IMR-90 (cell line): ENCODE results near the gene TMEM143. TPM values are rescaled to one million over a fixed set of nuclear protein-coding genes. Genes with fewer than 3 reads are reported as not detected.
A peak's percentile ranks its signal among the peaks of the same experiment; 100 is the strongest.

ENCODE experiments used
- ATAC-seq: fragments of 200-7000 bp; cut with Tn5 transposase; 2 replicates; pipeline ENCODE4 v1.9.1; 2020; ENCODE audit warnings: low read depth, mild to moderate bottlenecking, moderate library complexity
- BruUV-seq: library from RNA; stranded (reverse); fragments of 400-500 nt; replicated peaks from 2 replicates; lab custom pipeline; 2021; lab: Mats Ljungman, UMichigan
- CTCF ChIA-PET: fragments of 300-600 bp; formaldehyde crosslinking; extraction: SDS; loops from one replicate; lab custom pipeline; 2021; ENCODE audit warnings: antibody characterized with exemption; lab: Yijun Ruan, JAX
- POLR2A ChIA-PET: fragments of 300-600 bp; sonication (Branson Sonifier 250); formaldehyde crosslinking; loops from one replicate; lab custom pipeline; 2022; ENCODE audit warnings: antibody characterized with exemption; ENCODE audit not compliant: unreplicated experiment; lab: Charles Lee
- DNase-seq: peaks from one replicate; pipeline ENCODE4 v3.0.0; 2013
- H2AFZ ChIP-seq: replicated peaks from 2 replicates; pipeline ENCODE3; 2013; ENCODE audit warnings: low read length, mild to moderate bottlenecking; ENCODE audit not compliant: poor library complexity
- H2AK5ac ChIP-seq: 2 replicates; pipeline ENCODE4 v1.6.1; 2013; ENCODE audit warnings: low read depth, low read length, inconsistent platforms
- H2AK9ac ChIP-seq: replicated peaks from 2 replicates; pipeline ENCODE3; 2013; ENCODE audit warnings: mild to moderate bottlenecking, low read depth, low read length, moderate library complexity; ENCODE audit not compliant: poor library complexity
- H2BK120ac ChIP-seq: 2 replicates; pipeline ENCODE4 v1.6.1; 2013; ENCODE audit warnings: low read depth, low read length, inconsistent platforms
- H2BK15ac ChIP-seq: 3 replicates; pipeline ENCODE4 v1.6.1; 2013; ENCODE audit warnings: low read depth, low read length, inconsistent platforms
- H2BK20ac ChIP-seq: 2 replicates; pipeline ENCODE4 v1.6.1; 2013; ENCODE audit warnings: low read depth, mild to moderate bottlenecking, inconsistent platforms, low read length, moderate library complexity
- H2BK5ac ChIP-seq: 2 replicates; pipeline ENCODE4 v1.6.1; 2013; ENCODE audit warnings: mild to moderate bottlenecking, low read depth, low read length, inconsistent platforms; ENCODE audit not compliant: poor library complexity, severe bottlenecking
- H3K14ac ChIP-seq: replicated peaks from 2 replicates; pipeline ENCODE4 v1.6.1; 2013; ENCODE audit warnings: low read depth, low read length, inconsistent platforms
- H3K18ac ChIP-seq: 2 replicates; pipeline ENCODE4 v1.6.1; 2013; ENCODE audit warnings: low read depth, low read length, control low read depth
- H3K23ac ChIP-seq: 2 replicates; pipeline ENCODE4 v1.6.1; 2013; ENCODE audit warnings: low read depth, low read length, inconsistent platforms
- H3K27ac ChIP-seq: 2 replicates; pipeline ENCODE4 v1.5.1; 2013; ENCODE audit warnings: mild to moderate bottlenecking, control low read depth, low read length; ENCODE audit not compliant: insufficient read depth
- H3K27me3 ChIP-seq: 2 replicates; pipeline ENCODE4 v1.6.1; 2013; ENCODE audit warnings: low read length; ENCODE audit not compliant: control insufficient read depth, insufficient read depth
- H3K36me3 ChIP-seq: 2 replicates; pipeline ENCODE4 v1.6.1; 2013; ENCODE audit warnings: low read length, mixed read lengths; ENCODE audit not compliant: control insufficient read depth, insufficient read depth
- H3K4ac ChIP-seq: 2 replicates; pipeline ENCODE4 v1.6.1; 2013; ENCODE audit warnings: low read depth, low read length, inconsistent platforms
- H3K4me1 ChIP-seq: 2 replicates; pipeline ENCODE4 v1.6.1; 2013; ENCODE audit warnings: low read length, mixed read lengths; ENCODE audit not compliant: control insufficient read depth, insufficient read depth
- H3K4me2 ChIP-seq: 2 replicates; pipeline ENCODE4 v1.6.1; 2013; ENCODE audit warnings: low read depth, mild to moderate bottlenecking, control low read depth, low read length, moderate library complexity
- H3K4me3 ChIP-seq: 2 replicates; pipeline ENCODE4 v1.5.1; 2013; ENCODE audit warnings: low read depth, mild to moderate bottlenecking, control low read depth, low read length, moderate library complexity; ENCODE audit not compliant: insufficient read depth
- H3K56ac ChIP-seq: 2 replicates; pipeline ENCODE4 v1.6.1; 2013; ENCODE audit warnings: low read length, inconsistent platforms; ENCODE audit not compliant: insufficient read depth; ENCODE audit errors: extremely low read depth
- H3K79me1 ChIP-seq, 2 experiments: 2 replicates each; pipeline ENCODE4 v1.6.1; 2013; ENCODE audit warnings: low read length in 2 of 2, inconsistent platforms in 1 of 2, low read depth in 1 of 2
- H3K9ac ChIP-seq: 2 replicates; pipeline ENCODE4 v1.6.1; 2013; ENCODE audit warnings: low read depth, low read length, control low read depth
- H3K9me1 ChIP-seq: 2 replicates; pipeline ENCODE4 v1.6.1; 2013; ENCODE audit warnings: low read length, inconsistent platforms; ENCODE audit not compliant: insufficient read depth
- H3K9me3 ChIP-seq: 2 replicates; pipeline ENCODE4 v1.6.1; 2013; ENCODE audit warnings: low read length; ENCODE audit not compliant: control insufficient read depth, insufficient read depth
- H4K20me1 ChIP-seq: 2 replicates; pipeline ENCODE4 v1.6.1; 2013; ENCODE audit warnings: low read length, inconsistent platforms; ENCODE audit not compliant: insufficient read depth
- H4K5ac ChIP-seq: 2 replicates; pipeline ENCODE4 v1.6.1; 2013; ENCODE audit warnings: mild to moderate bottlenecking, low read depth, low read length, control low read depth
- H4K8ac ChIP-seq, 2 experiments: 2 replicates each; pipeline ENCODE4 v1.6.1; 2013; ENCODE audit warnings: low read depth in 2 of 2, low read length in 2 of 2, control low read depth in 1 of 2, inconsistent platforms in 1 of 2
- H4K91ac ChIP-seq: 2 replicates; pipeline ENCODE4 v1.6.1; 2013; ENCODE audit warnings: low read depth, low read length, inconsistent platforms; ENCODE audit not compliant: insufficient read depth
- BHLHE40 ChIP-seq: fragments of 150-350 bp; IDR thresholded peaks from 2 replicates; pipeline ENCODE4 v1.6.1; 2016; ENCODE audit warnings: mild to moderate bottlenecking, low read depth, low read length
- CEBPB ChIP-seq: IDR thresholded peaks from 2 replicates; pipeline ENCODE4 v1.6.1; 2012; ENCODE audit warnings: low read depth, low read length, improper control_type of control experiment
- CHD1 ChIP-seq: IDR thresholded peaks from 2 replicates; pipeline ENCODE4 v1.6.1; 2012; ENCODE audit warnings: low read depth, low read length, improper control_type of control experiment
- CTCF ChIP-seq: conservative IDR thresholded peaks from 2 replicates; pipeline ENCODE4 v1.5.1; 2012; ENCODE audit warnings: mild to moderate bottlenecking, low read depth, low read length, improper control_type of control experiment
- MAFK ChIP-seq: IDR thresholded peaks from 2 replicates; pipeline ENCODE4 v1.6.1; 2012; ENCODE audit warnings: low read depth, low read length, improper control_type of control experiment
- MAZ ChIP-seq: IDR thresholded peaks from 2 replicates; pipeline ENCODE4 v1.6.1; 2012; ENCODE audit warnings: low read depth, mild to moderate bottlenecking, low read length, improper control_type of control experiment, moderate library complexity, borderline replicate concordance
- MXI1 ChIP-seq: IDR thresholded peaks from 2 replicates; pipeline ENCODE4 v1.6.1; 2012; ENCODE audit warnings: low read depth, mild to moderate bottlenecking, low read length, moderate library complexity, borderline replicate concordance
- NFE2L2 ChIP-seq: fragments of 150-350 bp; IDR thresholded peaks from 2 replicates; pipeline ENCODE4 v1.6.1; 2016; ENCODE audit warnings: low read depth, mild to moderate bottlenecking, low read length
- RAD21 ChIP-seq: IDR thresholded peaks from 2 replicates; pipeline ENCODE4 v1.6.1; 2012; ENCODE audit warnings: low read length, improper control_type of control experiment
- RCOR1 ChIP-seq: IDR thresholded peaks from 2 replicates; pipeline ENCODE4 v1.6.1; 2012; ENCODE audit warnings: mild to moderate bottlenecking, low read length, improper control_type of control experiment; ENCODE audit not compliant: insufficient replicate concordance
- RFX5 ChIP-seq: IDR thresholded peaks from 2 replicates; pipeline ENCODE4 v1.8.0; 2012; ENCODE audit warnings: low read depth, mild to moderate bottlenecking, low read length, moderate library complexity
- SMC3 ChIP-seq: fragments of 150-350 bp; IDR thresholded peaks from 2 replicates; pipeline ENCODE4 v1.6.1; 2016; ENCODE audit warnings: low read depth, mild to moderate bottlenecking, antibody characterized with exemption, low read length, moderate library complexity
- WGBS, 2 experiments: methylation state at CpG; one replicate each; pipeline versions ENCODE4 v1.1.5 to v1.1.7; 2013; ENCODE audit warnings: missing lambda C conversion rate in 2 of 2; ENCODE audit not compliant: insufficient read length in 1 of 2; ENCODE audit errors: extremely low coverage in 2 of 2; 5-methylcytosine and 5-hydroxymethylcytosine counted together
- dilution Hi-C: fragments of 300-500 bp; cut with HindIII; formaldehyde crosslinking; loops from one replicate; pipeline ENCODE4 v1.14.3; 2018; ENCODE audit warnings: low sequenced_read_pairs; ENCODE audit not compliant: unreplicated experiment
- in situ Hi-C: fragments of 300-500 bp; cut with MboI; formaldehyde crosslinking; loops from 3 replicates; pipeline ENCODE4 v1.14.3; 2019; ENCODE audit warnings: low sequenced_read_pairs, inconsistent platforms, mixed read lengths
- intact Hi-C: fragments of 100-400 bp; cut with micrococcal nuclease; formaldehyde crosslinking; loops from 2 replicates; pipeline ENCODE4 v1.10.0; 2022
- polyA plus RNA-seq, 3 experiments: library from polyadenylated mRNA; depleted of rRNA; stranded (reverse); fragments of >200 nt; gene quantifications; 2 replicates each; pipeline ENCODE4 v1.2.3, GENCODE V29; 2012; ENCODE audit warnings: low replicate concordance in 1 of 3
- total RNA-seq: library from RNA; depleted of rRNA; stranded (reverse); fragments of >200 nt; gene quantifications from 2 replicates; pipeline ENCODE4 v1.2.3, GENCODE V29; 2012
- TF ChIP-seq, protein P1 (sequence below): fragments of 150-350 bp; IDR thresholded peaks from 2 replicates; pipeline ENCODE4 v1.6.1; 2016; ENCODE audit warnings: low read depth, mild to moderate bottlenecking, low read length, moderate library complexity, borderline replicate concordance

The TMEM143 gene
- total and polyA plus RNA-seq, 2 of the 4 experiments (the other 2 are of a cell fraction), result 1.3 to 7.6 TPM

- no peak for TF ChIP-seq MXI1
Observed at GRCh38 chr19:48341515-48342413, 22.0 kb downstream of the TMEM143 start (continued).

- DNase-seq (peak; percentile 61), ATAC-seq (0 out of 2 replicates have a peak, but pooled peaks have one; percentile 14)
- TF ChIP-seq RAD21 (no peak), BHLHE40 (no peak), CEBPB (no peak), MAZ (no peak), CHD1 (no peak), RFX5 (no peak), CTCF (no peak), SMC3 (no peak), NFE2L2 (no peak), MAFK (no peak), MXI1 (no peak), RCOR1 (no peak)
- TF ChIP-seq, protein P1, sequence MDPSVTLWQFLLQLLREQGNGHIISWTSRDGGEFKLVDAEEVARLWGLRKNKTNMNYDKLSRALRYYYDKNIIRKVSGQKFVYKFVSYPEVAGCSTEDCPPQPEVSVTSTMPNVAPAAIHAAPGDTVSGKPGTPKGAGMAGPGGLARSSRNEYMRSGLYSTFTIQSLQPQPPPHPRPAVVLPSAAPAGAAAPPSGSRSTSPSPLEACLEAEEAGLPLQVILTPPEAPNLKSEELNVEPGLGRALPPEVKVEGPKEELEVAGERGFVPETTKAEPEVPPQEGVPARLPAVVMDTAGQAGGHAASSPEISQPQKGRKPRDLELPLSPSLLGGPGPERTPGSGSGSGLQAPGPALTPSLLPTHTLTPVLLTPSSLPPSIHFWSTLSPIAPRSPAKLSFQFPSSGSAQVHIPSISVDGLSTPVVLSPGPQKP, result no peak
Observed at GRCh38 chr19:48340995-48341394, 22.7 kb downstream of the TMEM143 start.

More at GRCh38 chr19:48340995-48341394, 22.7 kb downstream of the TMEM143 start:
- no peak overlapping the region for H2AFZ ChIP-seq
- H2BK20ac ChIP-seq, result no peak overlapping the region
- 66% methylated on average over 4 of the region's 11 CpGs; no CpG with 5 or more reads in 1 of the 2 experiments for WGBS, 2 experiments
- H2AK9ac ChIP-seq, result no peak overlapping the region
- peaks cover 6% of the 10 kb centered on the region; the same call in 1 of the 2 replicates for H3K9me1 ChIP-seq
- no peak overlapping the region for H2BK120ac ChIP-seq
- in situ Hi-C loops, result no loop called here
- H3K23ac ChIP-seq, result no peak overlapping the region
- H4K91ac ChIP-seq, result no peak overlapping the region
- intact Hi-C loops, result no loop called here
- no peaks in the 10 kb centered on the region for H3K36me3 ChIP-seq
- H4K8ac ChIP-seq, result no peak overlapping the region
- H3K79me1 ChIP-seq, result no peaks in the 10 kb centered on the region
- H3K27ac ChIP-seq, result no peak overlapping the region
- H4K20me1 ChIP-seq, result no peaks in the 10 kb centered on the region
- H3K4me2 ChIP-seq, result no peak overlapping the region
- ChIA-PET POLR2A (no interaction called here), CTCF (interaction anchor here (0.5 kb wide), 1 partner anchor 9 kb away, joined by 3 read pairs; no protein-coding TSS in a partner anchor)
- no peak overlapping the region for H3K18ac ChIP-seq
- H3K4me3 ChIP-seq, result no peak overlapping the region
- dilution Hi-C loops, result no loop called here
- no TSS peak for BruUV-seq
- H2AK5ac ChIP-seq, result no peak overlapping the region
- no peaks in the 10 kb centered on the region for H3K27me3 ChIP-seq
- H2BK15ac ChIP-seq, result no peak overlapping the region
- no peak overlapping the region for H4K5ac ChIP-seq
- no peak overlapping the region for H3K14ac ChIP-seq
- no peak overlapping the region for H2BK5ac ChIP-seq
- H3K9me3 ChIP-seq, result no peaks in the 10 kb centered on the region
- no peaks in the 10 kb centered on the region for H3K4me1 ChIP-seq
- H3K4ac ChIP-seq, result no peak overlapping the region
- no peak overlapping the region for H3K9ac ChIP-seq
- no peak overlapping the region for H3K56ac ChIP-seq
